NCI-H748 (cell line): ENCODE measurements around the gene RPL34.
A peak's percentile ranks its signal among the peaks of the same experiment; 100 is the strongest.

Experiments
- DNase-seq: peaks from one replicate; lab custom pipeline; 2025; ENCODE audit not compliant: unreplicated experiment; lab: John Stamatoyannopoulos, UW

RPL34 gene

DNA sequence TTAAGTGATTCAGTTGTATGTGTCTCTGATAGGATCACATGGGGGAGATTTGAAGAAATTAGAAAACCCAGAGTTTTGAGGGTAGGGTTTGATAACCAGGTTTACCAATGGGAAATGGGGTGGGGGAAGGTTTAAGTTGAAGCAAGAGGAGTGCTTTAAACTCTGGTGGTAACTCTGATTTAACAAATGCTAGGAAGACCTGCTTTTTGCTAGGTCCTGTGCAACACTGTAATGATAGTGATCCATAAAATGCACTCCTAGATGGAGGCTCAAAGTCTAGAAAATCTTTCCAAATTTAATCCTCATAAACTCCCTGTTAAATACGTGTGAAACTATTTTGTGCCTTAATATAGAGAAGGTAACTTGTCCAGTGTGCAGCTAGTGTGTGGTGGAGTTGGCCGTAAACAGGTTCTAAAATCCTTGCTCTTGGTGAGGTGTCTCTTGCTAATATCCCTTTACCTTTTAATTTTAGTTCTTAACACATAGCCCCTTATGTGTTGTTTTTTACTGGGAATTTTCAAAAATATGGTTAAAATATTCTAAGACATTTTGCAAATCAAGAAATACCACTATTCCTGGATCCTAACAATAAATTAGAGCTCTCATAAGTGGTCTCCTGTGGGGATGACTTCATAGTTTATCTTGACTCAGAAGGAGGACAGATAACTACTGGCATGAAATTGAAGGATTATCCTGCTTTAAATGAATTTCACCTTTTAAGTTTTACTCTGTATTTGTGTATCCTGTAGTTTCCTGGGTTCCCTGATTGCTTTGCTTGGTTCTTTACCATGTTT is 4.1 kb downstream of the RPL34 start:
- no peak for DNase-seq

GRCh38 chr4:108626056-108626455 is 5.7 kb downstream of the RPL34 start:
- no peak for DNase-seq

DNA sequence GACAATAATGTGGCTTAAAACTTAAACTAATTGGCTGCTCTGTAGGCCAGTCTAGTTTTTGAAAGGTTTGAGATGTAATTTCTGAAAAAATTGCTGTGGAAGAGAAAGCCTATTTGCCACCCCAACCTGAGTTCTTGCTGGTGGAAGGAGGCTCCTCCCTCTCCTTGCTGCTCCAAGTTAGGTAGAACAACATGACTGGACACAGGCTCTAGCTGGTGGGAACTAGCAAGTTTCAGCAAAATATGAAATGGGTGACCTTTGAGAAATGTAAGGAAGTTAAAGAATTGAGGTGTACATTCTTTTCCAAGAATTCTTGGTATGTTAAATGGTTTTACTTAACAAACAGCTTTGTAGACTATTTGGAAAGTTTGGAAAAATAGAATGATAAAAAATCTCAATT is 8.0 kb downstream of the RPL34 start:
- no peak for DNase-seq

- no peak for DNase-seq
These were observed 14.8 kb downstream of the RPL34 start for GRCh38 chr4:108635070-108635655.

DNA sequence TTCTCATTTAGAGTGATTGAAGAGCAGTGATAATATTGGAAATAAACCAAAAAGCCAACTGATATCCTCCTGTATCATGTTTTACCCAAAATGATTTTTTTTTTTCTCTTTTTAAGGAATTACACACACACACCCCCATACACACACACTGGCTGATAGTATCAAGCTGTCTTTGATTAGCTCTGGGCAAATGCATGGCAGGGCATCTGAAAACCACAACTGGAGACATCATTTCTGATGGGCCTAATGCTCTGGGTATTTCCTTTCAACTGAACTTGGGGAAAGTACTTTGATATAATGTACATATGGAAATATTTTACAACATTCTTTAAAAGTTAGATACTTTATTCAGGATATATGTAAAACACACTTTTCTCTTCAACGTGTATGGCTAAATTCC is 15.9 kb downstream of the RPL34 start:
- DNase-seq: no peak

DNA sequence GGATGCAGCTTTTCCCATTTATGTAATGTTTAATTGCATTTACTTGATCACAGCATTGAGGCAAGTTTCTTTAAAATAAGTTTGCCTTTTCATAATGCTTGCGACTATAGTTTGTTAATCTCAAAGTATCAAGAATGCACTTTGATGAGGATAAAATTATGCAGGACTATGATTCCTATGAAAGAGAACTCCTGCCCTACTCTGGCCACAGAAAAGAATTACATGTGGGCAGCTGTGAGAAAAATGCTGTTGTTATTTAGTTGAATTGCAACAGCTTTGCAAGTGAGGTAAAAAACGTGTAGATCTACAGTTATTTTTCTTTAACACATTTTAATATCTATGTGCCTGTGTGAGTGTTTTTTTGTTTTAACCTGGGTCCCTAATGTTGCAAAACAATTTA is 17.5 kb downstream of the RPL34 start:
- DNase-seq: no peak

DNA sequence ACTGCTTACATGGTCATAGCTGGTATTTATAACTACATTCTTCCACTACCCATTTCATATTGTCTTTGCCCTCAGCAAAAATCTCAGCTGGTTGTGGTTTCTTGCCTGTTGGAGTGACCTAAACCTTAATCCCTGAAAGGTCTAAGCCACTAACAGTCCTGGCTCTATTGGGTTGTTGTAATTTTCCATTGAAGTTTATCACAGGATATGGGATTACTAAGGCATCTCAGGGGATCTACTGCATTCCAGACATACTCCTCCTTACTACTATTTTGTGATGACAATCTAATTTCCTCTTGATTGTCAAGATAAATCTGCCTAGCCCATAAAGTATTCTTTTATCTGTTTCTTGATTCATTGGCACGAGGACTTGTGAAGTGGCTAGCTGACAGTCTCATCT is 23.9 kb downstream of the RPL34 start:
- no peak for DNase-seq

GRCh38 chr4:108646706-108647105 is 26.3 kb downstream of the RPL34 start:
- no peak for DNase-seq

- no peak for DNase-seq
These were observed 29.5 kb downstream of the RPL34 start for GRCh38 chr4:108649863-108650211.

DNA sequence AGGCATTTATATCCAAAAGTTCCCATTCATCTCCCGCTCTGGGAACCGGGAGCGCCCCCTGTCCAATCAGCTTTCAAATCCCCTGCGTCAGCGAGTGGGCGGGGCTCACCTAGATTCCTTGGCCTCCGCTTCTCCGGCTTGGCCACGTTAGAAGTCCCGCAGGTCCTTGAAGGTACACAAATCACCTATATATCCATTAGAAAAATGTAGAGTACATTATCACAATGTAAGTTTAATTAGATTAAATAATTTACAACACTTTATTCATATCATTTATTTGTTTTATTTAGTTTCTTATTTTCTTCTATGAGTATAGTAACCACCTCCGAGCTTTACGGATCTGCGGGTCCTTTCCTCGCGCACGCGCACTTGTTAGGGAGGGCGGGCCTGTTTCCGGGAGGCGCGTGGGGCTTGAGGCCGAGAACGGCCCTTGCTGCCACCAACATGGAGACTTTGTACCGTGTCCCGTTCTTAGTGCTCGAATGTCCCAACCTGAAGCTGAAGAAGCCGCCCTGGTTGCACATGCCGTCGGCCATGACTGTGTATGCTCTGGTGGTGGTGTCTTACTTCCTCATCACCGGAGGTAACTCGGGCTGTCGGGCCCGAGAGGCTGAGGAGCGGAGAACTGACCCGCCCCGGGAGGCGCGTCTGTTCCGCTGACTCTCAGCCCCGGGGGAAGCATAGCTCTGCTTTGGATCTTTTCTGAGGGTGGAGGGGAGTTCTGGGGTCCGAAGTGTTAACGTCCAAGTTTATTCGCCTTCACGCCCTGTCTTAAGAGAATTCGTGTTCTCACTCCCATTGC is 30.0 kb downstream of the RPL34 start, which contains the start of gene OSTC:
TSS of gene OSTC (plus strand) at position 388 of the 802 bp plus-strand sequence. CDS start at position 445, 57 bp downstream.
- peak; percentile 92 for DNase-seq

- peak; percentile 9 for DNase-seq
These were observed 30.8 kb downstream of the RPL34 start for GRCh38 chr4:108651014-108651791.

GRCh38 chr4:108662629-108663028 is 42.3 kb downstream of the RPL34 start:
- DNase-seq: no peak

DNA sequence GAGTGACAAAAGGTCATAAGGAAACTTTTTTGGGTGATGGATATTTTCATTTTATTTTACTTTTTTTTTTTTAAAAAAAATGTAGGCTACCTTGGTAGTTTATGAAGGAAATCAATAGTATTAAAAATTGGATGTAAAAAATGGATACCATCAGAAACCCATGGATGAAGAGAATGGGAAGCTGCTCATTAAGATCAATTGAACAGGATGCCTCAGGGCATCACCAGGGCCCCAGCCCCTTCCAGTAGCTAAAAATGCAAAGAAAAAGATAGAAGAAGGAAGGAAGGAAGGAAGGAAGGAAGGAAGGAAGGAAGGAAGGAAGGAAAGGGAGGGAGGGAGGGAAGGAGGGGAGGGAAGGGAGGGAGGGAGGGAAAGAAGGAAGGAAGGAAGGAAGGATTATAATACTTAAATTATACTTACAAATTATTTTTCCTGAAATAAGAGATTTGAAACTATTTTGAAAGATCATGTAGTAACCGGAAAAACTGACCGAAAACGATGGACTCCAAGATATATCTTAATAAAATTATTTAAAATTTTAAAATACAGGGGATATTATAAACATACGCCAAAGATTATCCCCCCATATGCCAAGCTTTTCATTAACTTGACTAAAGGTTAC is 54.1 kb downstream of the RPL34 start:
- DNase-seq: no peak
